ENCODE measurements around the gene PODNL1. TPM values are rescaled to one million over a fixed set of nuclear protein-coding genes. Genes with fewer than 3 reads are reported as not detected.

Gene PODNL1
- total and polyA plus RNA-seq, 4 donors, result 2.5 to 18.9 (median 7.0) TPM

DNA sequence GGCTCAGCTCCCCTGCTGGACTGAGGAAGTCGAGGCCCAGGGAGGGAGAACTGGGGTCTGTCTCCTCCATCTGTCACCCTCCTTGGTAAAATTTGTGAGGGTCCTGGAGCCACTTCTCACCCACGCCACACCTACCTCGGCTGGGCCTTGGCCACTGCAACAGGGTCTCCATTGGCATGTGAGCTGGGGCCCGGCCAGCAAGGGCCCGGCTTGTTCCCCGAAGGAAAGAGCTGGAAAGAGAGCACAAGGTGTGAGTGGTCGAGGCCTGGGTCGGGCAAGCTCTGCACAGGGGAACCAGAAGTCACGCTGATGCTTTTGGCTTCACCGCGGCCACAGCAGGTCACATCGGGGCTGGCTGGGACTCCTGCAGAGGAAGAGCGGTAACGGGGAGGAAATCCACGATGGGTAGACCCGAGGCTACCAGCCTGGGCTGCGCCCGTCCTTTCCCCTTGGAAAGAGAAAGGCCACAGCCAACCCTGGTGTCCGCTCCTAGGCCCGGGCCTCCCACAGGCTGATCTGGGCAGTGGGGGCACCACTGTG is 52.3 kb downstream of the PODNL1 start:
- H3K27ac ChIP-seq (ENCODE audit: low read depth in 1 of 2, low read length in 2 of 2), result no peak overlapping the region
- H3K36me3 ChIP-seq (ENCODE audit: control insufficient read depth in 1 of 2, insufficient read depth in 2 of 2, low read length in 1 of 2), result no peaks in the 10 kb centered on the region
- no peaks in the 10 kb centered on the region for H3K27me3 ChIP-seq (ENCODE audit: control insufficient read depth in 1 of 2, insufficient read depth in 2 of 2, low read length in 1 of 2)
- H3K4me3 ChIP-seq (ENCODE audit: low read length in 2 of 2), result no peak overlapping the region
- H3K4me1 ChIP-seq (ENCODE audit: control insufficient read depth in 1 of 2, insufficient read depth in 2 of 2, low read length in 2 of 2), result no peaks in the 10 kb centered on the region
- intact Hi-C loops (cut with DNase I), result no loop called here
- DNase-seq (no peak), ATAC-seq (ENCODE audit: low FRiP score) (no peak)
- no peaks in the 10 kb centered on the region for H3K9me3 ChIP-seq (ENCODE audit: control insufficient read depth, low read length)
- 92 to 93% methylated on average over 20 of the region's 20 CpGs for WGBS, 2 donors

DNA sequence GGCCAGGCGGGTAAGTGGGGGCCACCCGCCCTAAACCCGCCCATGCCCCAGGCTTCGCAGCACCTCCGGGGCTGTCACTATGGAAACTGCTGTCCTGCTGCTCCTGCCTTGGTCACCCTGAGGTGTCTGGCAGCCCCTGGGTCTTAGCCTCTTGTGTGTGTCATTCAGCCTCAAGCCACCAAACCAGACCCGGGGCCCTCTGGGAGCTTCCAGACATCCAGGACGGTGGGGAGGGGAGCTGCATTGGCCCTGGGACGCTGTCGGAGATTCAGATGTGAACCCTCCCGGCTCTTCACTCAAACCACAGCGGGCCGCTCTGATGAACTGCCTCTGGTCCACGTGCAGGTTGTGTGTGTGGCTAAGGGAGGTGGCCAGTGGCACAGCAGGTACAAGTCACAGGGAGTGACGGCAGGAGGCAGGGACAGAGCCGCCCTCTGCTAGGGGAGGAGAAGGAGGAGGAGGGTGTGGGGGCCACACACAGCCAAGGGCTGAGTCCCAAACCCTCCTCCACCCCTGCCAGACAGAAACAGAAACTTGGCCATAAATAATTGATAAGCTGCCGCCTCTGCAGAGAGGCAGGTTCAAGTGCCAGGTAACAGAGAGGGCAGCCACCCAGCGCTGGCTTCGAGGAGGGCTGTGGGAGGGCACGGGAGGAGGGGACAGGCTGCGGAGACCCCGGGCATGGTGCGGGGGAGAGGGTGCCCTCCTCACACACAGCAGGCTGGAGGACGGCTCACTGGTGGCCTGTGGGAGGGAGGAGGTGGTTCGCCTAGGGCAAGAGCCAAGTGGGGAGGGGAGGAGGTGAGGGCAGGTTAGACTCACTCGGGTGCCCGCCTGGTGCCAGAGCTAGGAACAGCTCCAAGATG is 53.3 kb downstream of the PODNL1 start:
- Histone ChIP-seq H3K9me3 (ENCODE audit: control insufficient read depth, low read length) (no peaks in the 10 kb centered on the region), H3K27me3 (ENCODE audit: control insufficient read depth in 1 of 2, insufficient read depth in 2 of 2, low read length in 1 of 2) (no peaks in the 10 kb centered on the region), H3K4me3 (ENCODE audit: low read length in 2 of 2) (no peak overlapping the region), H3K4me1 (ENCODE audit: control insufficient read depth in 1 of 2, insufficient read depth in 2 of 2, low read length in 2 of 2) (no peaks in the 10 kb centered on the region), H3K27ac (ENCODE audit: low read depth in 1 of 2, low read length in 2 of 2) (no peak overlapping the region), H3K36me3 (ENCODE audit: control insufficient read depth in 1 of 2, insufficient read depth in 2 of 2, low read length in 1 of 2) (no peaks in the 10 kb centered on the region)
- intact Hi-C loops (cut with DNase I), result loop anchor here in 1 of 2 donors (5.0 kb wide), 2 partner anchors 172 to 462 kb away; no protein-coding TSS in a partner anchor
- DNase-seq (no peak), ATAC-seq (ENCODE audit: low FRiP score) (no peak)
- WGBS, 2 donors, result 32% methylated on average over 26 of the region's 26 CpGs

DNA sequence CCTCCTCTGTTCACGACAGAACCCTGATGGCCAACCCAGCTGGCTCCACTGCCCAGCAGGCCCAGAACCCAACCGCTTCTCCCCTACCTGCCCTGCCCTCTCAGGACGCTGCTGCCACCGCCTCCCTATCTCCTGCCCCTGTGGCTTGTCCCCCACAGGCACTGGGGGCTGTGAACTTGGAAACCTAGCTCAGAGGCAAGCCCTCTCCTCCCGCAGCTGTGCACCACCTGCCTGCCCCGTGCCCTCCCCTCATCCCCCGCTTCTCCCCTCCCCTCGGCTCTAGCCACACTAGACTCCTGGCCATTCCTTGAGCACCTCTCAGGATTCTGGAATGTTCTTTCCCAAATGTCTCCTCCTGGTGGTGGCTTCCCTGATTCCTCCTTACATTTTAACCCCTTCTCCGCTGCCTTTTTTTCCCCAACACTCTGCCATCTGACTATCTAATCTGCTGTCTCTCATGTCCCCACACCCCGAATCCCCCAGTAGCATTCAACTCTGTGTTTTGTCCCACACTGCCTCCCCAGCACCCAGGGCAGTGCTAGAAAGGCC is 54.6 kb downstream of the PODNL1 start:
- Histone ChIP-seq H3K27ac (ENCODE audit: low read depth in 1 of 2, low read length in 2 of 2) (no peak overlapping the region), H3K4me1 (ENCODE audit: control insufficient read depth in 1 of 2, insufficient read depth in 2 of 2, low read length in 2 of 2) (no peaks in the 10 kb centered on the region), H3K36me3 (ENCODE audit: control insufficient read depth in 1 of 2, insufficient read depth in 2 of 2, low read length in 1 of 2) (no peaks in the 10 kb centered on the region), H3K27me3 (ENCODE audit: control insufficient read depth in 1 of 2, insufficient read depth in 2 of 2, low read length in 1 of 2) (no peaks in the 10 kb centered on the region), H3K4me3 (ENCODE audit: low read length in 2 of 2) (no peak overlapping the region), H3K9me3 (ENCODE audit: control insufficient read depth, low read length) (no peaks in the 10 kb centered on the region)
- 87 to 91% methylated on average over 8 to 10 of the region's 10 CpGs for WGBS, 2 donors
- intact Hi-C loops (cut with DNase I), result loop anchor here in 1 of 2 donors (5.0 kb wide), 2 partner anchors 174 to 464 kb away; no protein-coding TSS in a partner anchor
- DNase-seq (no peak), ATAC-seq (ENCODE audit: low FRiP score) (no peak)

DNA sequence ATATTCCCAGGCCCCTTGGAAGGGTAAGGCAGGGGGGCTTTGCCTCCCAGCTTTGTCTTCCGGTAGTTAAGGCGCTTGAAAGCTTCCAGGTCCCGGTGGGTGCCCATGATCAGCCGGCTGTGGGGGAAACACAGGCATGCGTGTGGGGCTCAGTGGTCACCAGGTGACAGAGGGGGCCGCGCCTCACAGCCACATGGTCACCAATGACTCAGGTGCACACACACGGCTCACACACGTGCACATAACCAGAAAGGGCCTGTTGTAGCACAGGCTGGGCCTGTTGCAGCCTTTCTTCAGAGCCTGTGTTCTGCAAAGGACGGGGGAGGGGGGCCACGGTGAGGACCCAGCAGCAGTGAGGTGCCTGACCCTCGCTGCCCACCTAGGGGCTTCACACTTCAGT is 55.4 kb downstream of the PODNL1 start:
- H3K4me3 ChIP-seq (ENCODE audit: low read length in 2 of 2), result no peak overlapping the region
- ATAC-seq (ENCODE audit: low FRiP score) (no peak), DNase-seq (no peak)
- intact Hi-C loops (cut with DNase I), result loop anchor here in 1 of 2 donors (5.0 kb wide), 2 partner anchors 174 to 464 kb away; no protein-coding TSS in a partner anchor
- H3K4me1 ChIP-seq (ENCODE audit: control insufficient read depth in 1 of 2, insufficient read depth in 2 of 2, low read length in 2 of 2), result no peaks in the 10 kb centered on the region
- no peaks in the 10 kb centered on the region for H3K27me3 ChIP-seq (ENCODE audit: control insufficient read depth in 1 of 2, insufficient read depth in 2 of 2, low read length in 1 of 2)
- no peaks in the 10 kb centered on the region for H3K9me3 ChIP-seq (ENCODE audit: control insufficient read depth, low read length)
- 93 to 94% methylated on average over 12 of the region's 12 CpGs for WGBS, 2 donors
- no peaks in the 10 kb centered on the region for H3K36me3 ChIP-seq (ENCODE audit: control insufficient read depth in 1 of 2, insufficient read depth in 2 of 2, low read length in 1 of 2)
- H3K27ac ChIP-seq (ENCODE audit: low read depth in 1 of 2, low read length in 2 of 2), result no peak overlapping the region

DNA sequence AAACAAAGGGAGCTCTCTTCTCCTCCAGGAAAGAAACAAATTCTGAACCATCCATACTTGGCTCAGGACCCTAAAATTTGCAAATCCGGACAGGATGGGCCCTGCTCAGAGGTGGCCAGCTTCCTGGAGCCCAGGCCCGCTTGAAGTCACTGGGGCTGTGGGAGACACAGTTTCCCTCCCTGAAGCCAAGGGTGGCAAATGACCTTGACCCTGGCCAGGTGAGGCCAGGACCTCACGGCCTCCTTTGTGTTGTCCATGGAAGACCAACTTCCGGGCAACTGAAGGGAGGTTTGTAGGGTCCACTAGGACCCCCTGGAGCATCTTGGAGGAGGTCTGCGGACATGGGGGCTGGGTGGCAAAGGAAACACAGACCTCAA is 55.8 kb downstream of the PODNL1 start:
- no peaks in the 10 kb centered on the region for H3K27me3 ChIP-seq (ENCODE audit: control insufficient read depth in 1 of 2, insufficient read depth in 2 of 2, low read length in 1 of 2)
- intact Hi-C loops (cut with DNase I), result loop anchor here in 1 of 2 donors (5.0 kb wide), 2 partner anchors 175 to 465 kb away; no protein-coding TSS in a partner anchor
- no peaks in the 10 kb centered on the region for H3K9me3 ChIP-seq (ENCODE audit: control insufficient read depth, low read length)
- no peaks in the 10 kb centered on the region for H3K4me1 ChIP-seq (ENCODE audit: control insufficient read depth in 1 of 2, insufficient read depth in 2 of 2, low read length in 2 of 2)
- H3K4me3 ChIP-seq (ENCODE audit: low read length in 2 of 2), result no peak overlapping the region
- WGBS, 2 donors, result 87 to 92% methylated on average over 5 of the region's 5 CpGs
- H3K36me3 ChIP-seq (ENCODE audit: control insufficient read depth in 1 of 2, insufficient read depth in 2 of 2, low read length in 1 of 2), result no peaks in the 10 kb centered on the region
- no peak overlapping the region for H3K27ac ChIP-seq (ENCODE audit: low read depth in 1 of 2, low read length in 2 of 2)
- ATAC-seq (ENCODE audit: low FRiP score) (no peak), DNase-seq (no peak)

DNA sequence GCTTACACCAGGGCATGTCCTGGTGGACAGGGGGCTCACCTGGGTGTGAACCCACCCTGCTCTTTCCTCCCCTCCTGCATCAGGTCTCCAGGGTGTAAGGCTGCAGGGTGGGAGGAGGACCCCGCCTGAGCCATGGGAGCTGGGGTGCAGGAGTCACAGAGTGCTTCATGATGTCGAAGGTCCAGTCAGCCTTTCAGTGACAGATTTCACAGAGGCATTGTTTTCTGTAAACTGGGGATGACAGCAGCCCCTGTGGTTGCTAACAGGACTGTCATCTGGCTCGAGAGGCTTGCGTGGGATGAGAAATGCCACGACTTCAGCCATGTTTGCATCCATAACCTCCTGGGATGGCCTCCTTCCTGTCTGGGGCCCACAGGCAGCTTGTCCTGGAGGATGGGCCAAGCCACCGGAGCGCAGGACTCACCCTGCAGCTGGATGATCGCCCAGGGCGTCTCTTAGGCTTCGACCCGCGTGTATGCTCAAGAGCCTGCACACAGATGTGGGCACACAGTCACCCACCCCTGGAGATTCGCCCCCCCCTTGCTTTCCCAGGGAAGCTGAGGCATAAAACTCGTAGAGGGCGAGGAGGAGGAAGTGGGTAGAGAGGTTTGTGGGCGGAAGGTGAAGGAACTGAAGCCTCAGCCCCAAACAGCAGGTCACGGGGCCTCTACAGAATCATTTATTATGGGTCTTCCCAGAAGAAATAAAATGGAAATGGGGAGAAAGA is 56.4 kb downstream of the PODNL1 start:
- 71 to 75% methylated on average over 17 of the region's 17 CpGs for WGBS, 2 donors
- DNase-seq, result no peak
- Histone ChIP-seq H3K4me3 (ENCODE audit: low read length in 2 of 2) (no peak overlapping the region), H3K4me1 (ENCODE audit: control insufficient read depth in 1 of 2, insufficient read depth in 2 of 2, low read length in 2 of 2) (no peaks in the 10 kb centered on the region), H3K27ac (ENCODE audit: low read depth in 1 of 2, low read length in 2 of 2) (no peak overlapping the region), H3K27me3 (ENCODE audit: control insufficient read depth in 1 of 2, insufficient read depth in 2 of 2, low read length in 1 of 2) (no peaks in the 10 kb centered on the region), H3K36me3 (ENCODE audit: control insufficient read depth in 1 of 2, insufficient read depth in 2 of 2, low read length in 1 of 2) (no peaks in the 10 kb centered on the region), H3K9me3 (ENCODE audit: control insufficient read depth, low read length) (no peaks in the 10 kb centered on the region)
- intact Hi-C loops (cut with DNase I), result loop anchor here (2.0 to 5.0 kb wide), 3 partner anchors 175 to 465 kb away; partner anchors contain the start of gene MISP3 (in 1 of the 2)
- no peak for ATAC-seq (ENCODE audit: low FRiP score)

DNA sequence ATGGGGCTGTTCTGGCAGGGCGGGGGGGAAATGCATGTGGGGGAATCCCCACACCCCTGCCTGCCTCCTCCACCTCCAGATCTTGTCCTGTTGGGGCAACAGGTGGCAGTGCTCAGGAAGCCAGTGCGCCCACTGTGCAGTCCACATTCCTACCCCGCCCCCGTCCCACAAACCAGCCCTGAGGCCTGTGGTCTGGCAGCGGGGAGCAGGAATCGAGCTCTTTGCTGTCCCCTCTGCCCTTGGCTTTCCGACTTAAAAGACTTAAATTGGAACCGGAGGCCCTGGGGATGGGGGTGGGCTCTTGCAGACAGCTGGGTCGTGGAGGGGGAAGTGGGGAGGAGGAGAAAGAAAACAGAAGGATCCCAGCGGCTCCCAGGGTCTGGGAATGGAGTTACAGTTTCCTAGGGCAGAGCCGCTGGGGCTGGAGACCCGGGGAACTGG is 56.9 kb downstream of the PODNL1 start:
- Histone ChIP-seq H3K27ac (ENCODE audit: low read depth in 1 of 2, low read length in 2 of 2) (no peak overlapping the region), H3K4me1 (ENCODE audit: control insufficient read depth in 1 of 2, insufficient read depth in 2 of 2, low read length in 2 of 2) (no peaks in the 10 kb centered on the region), H3K27me3 (ENCODE audit: control insufficient read depth in 1 of 2, insufficient read depth in 2 of 2, low read length in 1 of 2) (no peaks in the 10 kb centered on the region), H3K9me3 (ENCODE audit: control insufficient read depth, low read length) (no peaks in the 10 kb centered on the region), H3K36me3 (ENCODE audit: control insufficient read depth in 1 of 2, insufficient read depth in 2 of 2, low read length in 1 of 2) (no peaks in the 10 kb centered on the region), H3K4me3 (ENCODE audit: low read length in 2 of 2) (no peak overlapping the region)
- WGBS, 2 donors, result 66 to 71% methylated on average over 12 of the region's 12 CpGs
- intact Hi-C loops (cut with DNase I), result loop anchor here (2.0 to 5.0 kb wide), 3 partner anchors 176 to 466 kb away; partner anchors contain the start of gene MISP3 (in 1 of the 2)
- ATAC-seq (ENCODE audit: low FRiP score) (no peak), DNase-seq (no peak)

All from aorta (tissue), 5 donors.